A549 (cell line): ENCODE measurements around the gene KIAA1614. TPM values are rescaled to one million over a fixed set of nuclear protein-coding genes. Genes with fewer than 3 reads are reported as not detected.

Experiments
- ATAC-seq, 2 experiments: fragments of 200-7000 bp in 1 of 2; fragments of >200 bp in 1 of 2; cut with Nextera tagmentation in 1 of 2; cut with Tn5 transposase in 1 of 2; 3 replicates each; pipeline versions ENCODE4 v1.8.0 to v1.9.1; 2018 to 2020; ENCODE audit warnings: mild to moderate bottlenecking in 1 of 2, moderate library complexity in 1 of 2
- CTCF ChIA-PET: fragments of 300-600 bp; sonication (Branson Sonifier 250); formaldehyde crosslinking; extraction: SDS; loops from one replicate; lab custom pipeline; 2021; ENCODE audit warnings: antibody characterized with exemption, inconsistent platforms; lab: Yijun Ruan, JAX
- POLR2A ChIA-PET: fragments of 350-600 bp; formaldehyde crosslinking; extraction: SDS; loops from one replicate; lab custom pipeline; 2021; ENCODE audit warnings: antibody characterized with exemption, inconsistent platforms; lab: Yijun Ruan, JAX
- DNase-seq, 2 experiments: peaks; one replicate each; pipeline versions ENCODE4 v3.0.0 to v3.0.0-alpha.2; 2011 to 2016; ENCODE audit warnings: low read depth in 1 of 2, low spot score in 1 of 2
- FAIRE-seq: peaks from 2 replicates; lab custom pipeline; 2011; peaks lifted over from hg19 to GRCh38; lab: Jason Lieb, UNC
- H3K27ac ChIP-seq, 2 experiments: fragments of >200 bp; sonication (Bioruptor Twin); formaldehyde crosslinking; 3 replicates each; pipeline ENCODE4 v1.5.1; 2016 to 2017
- H3K4me1 ChIP-seq: fragments of >200 bp; sonication (Bioruptor Twin); formaldehyde crosslinking; 3 replicates; pipeline ENCODE4 v1.6.1; 2016
- H3K4me2 ChIP-seq: fragments of >200 bp; sonication (Bioruptor Twin); formaldehyde crosslinking; 3 replicates; pipeline ENCODE4 v1.6.1; 2016
- H3K4me3 ChIP-seq: fragments of >200 bp; sonication (Bioruptor Twin); formaldehyde crosslinking; 3 replicates; pipeline ENCODE4 v1.5.1; 2016
- H3K9me3 ChIP-seq: fragments of >200 bp; sonication (Bioruptor Twin); formaldehyde crosslinking; 3 replicates; pipeline ENCODE4 v1.6.1; 2016
- BHLHE40 ChIP-seq: IDR thresholded peaks from 2 replicates; pipeline ENCODE4 v1.6.1; 2012; ENCODE audit warnings: low read depth, low read length, inconsistent platforms
- CHD4 ChIP-seq: fragments of 200-600 bp; sonication (generic); IDR thresholded peaks from 2 replicates; pipeline ENCODE4 v1.6.1; 2016; ENCODE audit warnings: antibody characterized with exemption, mild to moderate bottlenecking, borderline replicate concordance
- EP300 ChIP-seq, 2 experiments: fragments of >200 bp; sonication (Bioruptor Twin); formaldehyde crosslinking; IDR thresholded peaks; 2 replicates in 1 of 2; 3 replicates in 1 of 2; pipeline ENCODE4 v1.6.1; 2016 to 2017
- FOSB ChIP-seq: fragments of 250-450 bp; sonication (Bioruptor Pico); IDR thresholded peaks from 2 replicates; pipeline ENCODE4 v1.5.0; 2020; ENCODE audit warnings: mild to moderate bottlenecking, moderate library complexity
- GATA3 ChIP-seq: IDR thresholded peaks from 2 replicates; pipeline ENCODE4 v1.6.1; 2012; ENCODE audit warnings: borderline replicate concordance
- HEYL ChIP-seq: fragments of 250-450 bp; sonication (Bioruptor Pico); IDR thresholded peaks from 2 replicates; pipeline ENCODE4 v1.8.0; 2021; ENCODE audit warnings: mild to moderate bottlenecking, moderate library complexity
- JUN ChIP-seq, 2 experiments: fragments of >200 bp; sonication (Bioruptor Twin); formaldehyde crosslinking; IDR thresholded peaks; 2 replicates in 1 of 2; 3 replicates in 1 of 2; pipeline ENCODE4 v1.6.1; 2016 to 2017
- KDM5A ChIP-seq: fragments of 200-600 bp; sonication (generic); IDR thresholded peaks from 2 replicates; pipeline ENCODE4 v1.6.1; 2016; ENCODE audit warnings: antibody characterized with exemption, mild to moderate bottlenecking
- MAFK ChIP-seq: fragments of 450-650 bp; IDR thresholded peaks from 2 replicates; pipeline ENCODE4 v1.6.1; 2014; ENCODE audit not compliant: partially characterized antibody
- MAZ ChIP-seq: fragments of 150-350 bp; IDR thresholded peaks from 2 replicates; pipeline ENCODE4 v1.6.1; 2014; ENCODE audit warnings: antibody characterized with exemption, low read depth, low read length, borderline replicate concordance
- PHF8 ChIP-seq: fragments of 200-600 bp; sonication (generic); IDR thresholded peaks from 2 replicates; pipeline ENCODE4 v1.6.1; 2016; ENCODE audit warnings: low read depth, mild to moderate bottlenecking, antibody characterized with exemption, moderate library complexity, borderline replicate concordance
- POLR2A ChIP-seq: IDR thresholded peaks from 2 replicates; pipeline ENCODE4 v1.6.1; 2012; ENCODE audit warnings: mild to moderate bottlenecking, low read length
- RCOR1 ChIP-seq: fragments of 150-350 bp; IDR thresholded peaks from 2 replicates; pipeline ENCODE4 v1.6.1; 2014; ENCODE audit warnings: antibody characterized with exemption, low read length, low read depth
- RFX5 ChIP-seq: fragments of 450-650 bp; IDR thresholded peaks from 2 replicates; pipeline ENCODE4 v1.7.1; 2014; ENCODE audit warnings: antibody characterized with exemption, mild to moderate bottlenecking, moderate library complexity
- RNF2 ChIP-seq: fragments of 200-600 bp; sonication (generic); IDR thresholded peaks from 2 replicates; pipeline ENCODE4 v1.6.1; 2016; ENCODE audit warnings: low read depth, mild to moderate bottlenecking, antibody characterized with exemption, moderate library complexity, borderline replicate concordance
- SREBF2 ChIP-seq: fragments of 450-650 bp; IDR thresholded peaks from 2 replicates; pipeline ENCODE4 v1.6.1; 2014; ENCODE audit warnings: mild to moderate bottlenecking, moderate library complexity
- ZC3H11A ChIP-seq: fragments of 450-650 bp; IDR thresholded peaks from 2 replicates; pipeline ENCODE4 v1.6.1; 2014; ENCODE audit warnings: antibody characterized with exemption, mild to moderate bottlenecking
- ZFP36 ChIP-seq: fragments of 450-650 bp; IDR thresholded peaks from 2 replicates; pipeline ENCODE4 v1.6.1; 2014; ENCODE audit warnings: borderline replicate concordance; ENCODE audit not compliant: partially characterized antibody
- ZSCAN20 ChIP-seq: fragments of 250-450 bp; sonication (Bioruptor Pico); IDR thresholded peaks from 2 replicates; pipeline ENCODE4 v1.8.0; 2022; ENCODE audit warnings: mild to moderate bottlenecking, moderate library complexity
- WGBS: methylation state at CpG from one replicate; pipeline ENCODE4 v1.1.6; 2017; ENCODE audit errors: missing lambda C conversion rate; 5-methylcytosine and 5-hydroxymethylcytosine counted together
- polyA plus RNA-seq, 4 experiments: library from polyadenylated mRNA; depleted of rRNA in 3 of 4; stranded (reverse); fragments of >200 nt; fragmentation: RNase III in 1 of 4; extraction: RNeasy Plus Mini Kit Qiagen cat#74134 plus additional on column Dnase treatment in 1 of 4; gene quantifications; 2 replicates in 3 of 4; 3 replicates in 1 of 4; pipeline ENCODE4 v1.2.3, GENCODE V29; 2011 to 2017
- TF ChIP-seq, protein P1 (sequence below): IDR thresholded peaks from 2 replicates; pipeline ENCODE4 v1.6.1; 2012
- TF ChIP-seq, protein P2 (sequence below): IDR thresholded peaks from 2 replicates; pipeline ENCODE4 v1.6.1; 2012; ENCODE audit warnings: low read depth, borderline replicate concordance
- TF ChIP-seq, protein P3 (sequence below): fragments of 450-650 bp; IDR thresholded peaks from 2 replicates; pipeline ENCODE4 v1.6.1; 2014; ENCODE audit warnings: antibody characterized with exemption

Gene KIAA1614
- polyA plus RNA-seq, 2 of the 4 experiments (the other 2 are of a cell fraction), result 0.25 to 0.84 TPM

DNA sequence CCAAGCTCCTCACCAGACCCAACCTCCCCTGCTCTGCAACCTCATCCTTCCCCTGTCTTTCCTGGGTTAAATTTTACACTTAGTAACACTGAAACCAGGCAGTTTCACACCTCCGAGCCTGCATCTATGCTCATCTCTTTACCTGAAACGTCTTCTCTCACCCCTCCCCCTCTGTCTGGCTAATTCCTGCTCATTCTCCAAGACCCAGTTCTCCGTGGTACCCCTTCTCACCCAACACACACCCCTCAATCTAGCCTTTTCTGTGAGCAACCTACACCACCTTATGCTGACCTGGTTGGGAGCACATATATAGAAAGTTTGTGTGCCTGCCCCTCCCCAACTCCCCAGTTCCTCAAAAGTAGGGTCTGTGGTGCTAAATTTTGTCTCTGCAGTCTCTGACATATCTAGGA, 3.7 kb upstream of the KIAA1614 start:
- H3K4me3 ChIP-seq, result no peak overlapping the region
- no peak for TF ChIP-seq GATA3
- TF ChIP-seq HEYL (CRISPR knock-in tag), result no peak
- no peak for TF ChIP-seq PHF8
- TF ChIP-seq, all 56 proteins: peak for 0
- Histone ChIP-seq H3K27ac (no peak overlapping the region), H3K4me1 (peaks cover 10% of the 10 kb centered on the region; the same call in 2 of the 3 replicates), H3K4me2 (peak overlapping the region; percentile 33; the same call in 1 of the 3 replicates), H3K9me3 (no peaks in the 10 kb centered on the region)
- no peak for ATAC-seq
- 50% methylated on average over 3 of the region's 3 CpGs for WGBS
- FAIRE-seq, result no peak
- ChIA-PET CTCF (interaction anchor here (0.7 to 2.8 kb wide), 3 partner anchors 14 to 393 kb away, joined by 3 to 7 read pairs (median 7); no protein-coding TSS in a partner anchor), POLR2A (no interaction called here)
- DNase-seq, result no peak

DNA sequence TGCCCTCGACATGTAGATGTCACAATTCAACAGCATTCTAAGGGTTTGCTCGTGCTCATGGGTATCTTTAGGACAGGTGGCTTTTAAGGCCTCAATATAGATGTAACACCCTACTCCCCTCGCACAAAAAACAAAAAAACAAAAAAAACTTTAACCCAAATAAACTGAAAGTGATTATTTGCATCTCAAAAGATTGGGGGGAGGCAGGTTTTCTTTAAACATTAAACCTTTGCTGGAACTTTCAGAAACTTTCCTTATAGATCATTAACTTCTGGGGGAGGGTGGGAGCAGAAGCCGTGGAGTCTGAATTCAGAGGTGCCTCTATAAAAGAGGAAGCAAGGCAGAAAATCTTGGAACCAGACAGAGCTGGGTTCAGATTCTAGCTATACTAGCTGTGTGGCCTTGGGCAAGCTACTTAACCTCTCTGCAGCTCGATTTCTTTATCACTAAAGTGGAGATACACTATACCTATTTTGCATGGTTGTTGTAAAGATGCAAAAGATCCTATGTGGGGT, 3.2 kb upstream of the KIAA1614 start:
- H3K4me1 ChIP-seq, result peaks cover 10% of the 10 kb centered on the region; the same call in 2 of the 3 replicates
- TF ChIP-seq, protein P1, sequence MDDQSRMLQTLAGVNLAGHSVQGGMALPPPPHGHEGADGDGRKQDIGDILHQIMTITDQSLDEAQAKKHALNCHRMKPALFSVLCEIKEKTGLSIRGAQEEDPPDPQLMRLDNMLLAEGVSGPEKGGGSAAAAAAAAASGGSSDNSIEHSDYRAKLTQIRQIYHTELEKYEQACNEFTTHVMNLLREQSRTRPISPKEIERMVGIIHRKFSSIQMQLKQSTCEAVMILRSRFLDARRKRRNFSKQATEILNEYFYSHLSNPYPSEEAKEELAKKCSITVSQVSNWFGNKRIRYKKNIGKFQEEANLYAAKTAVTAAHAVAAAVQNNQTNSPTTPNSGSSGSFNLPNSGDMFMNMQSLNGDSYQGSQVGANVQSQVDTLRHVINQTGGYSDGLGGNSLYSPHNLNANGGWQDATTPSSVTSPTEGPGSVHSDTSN, result no peak
- TF ChIP-seq KDM5A (no peak), ZSCAN20 (CRISPR knock-in tag) (no peak)
- no peak overlapping the region for H3K4me3 ChIP-seq
- CTCF ChIA-PET, result interaction anchor here (0.7 to 1.6 kb wide), 3 partner anchors 10 to 394 kb away, joined by 3 to 7 read pairs (median 4); no protein-coding TSS in a partner anchor
- H3K9me3 ChIP-seq, result no peaks in the 10 kb centered on the region
- ATAC-seq (no peak), DNase-seq (no peak), FAIRE-seq (no peak)
- H3K27ac ChIP-seq, result no peak overlapping the region
- 36% methylated on average over 5 of the region's 5 CpGs for WGBS
- POLR2A ChIA-PET, result no interaction called here
- peak overlapping the region; percentile 33; the same call in 2 of the 3 replicates for H3K4me2 ChIP-seq

DNA sequence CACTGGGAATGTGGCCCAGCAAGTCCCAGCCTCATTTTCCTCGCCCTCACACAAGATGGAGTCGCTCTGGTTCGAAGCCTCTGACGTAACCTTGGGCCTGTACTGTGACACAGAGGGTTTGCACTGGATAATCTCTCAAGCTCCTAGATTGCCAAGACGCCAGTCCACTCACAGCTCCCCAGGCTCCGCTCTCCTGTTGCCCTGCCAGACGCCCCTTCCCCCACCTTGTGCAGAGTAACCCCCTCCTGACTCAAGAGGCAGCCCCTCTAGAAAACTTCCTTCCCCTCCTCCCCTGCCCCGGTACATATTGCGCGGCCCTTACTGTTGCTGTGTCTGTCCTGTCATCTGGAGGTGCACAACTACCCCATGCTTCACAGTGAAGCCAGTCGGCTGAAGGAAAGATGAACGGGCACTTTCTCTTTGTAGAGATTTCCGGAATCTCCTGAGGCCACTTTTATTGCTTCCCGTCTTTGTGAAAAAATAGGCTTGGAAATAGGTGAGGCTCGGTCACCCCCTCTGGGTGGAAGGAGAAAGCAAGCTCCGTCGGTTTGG, 981 bp upstream of the KIAA1614 start:
- ChIA-PET CTCF (interaction anchor here (1.4 to 2.0 kb wide), 3 partner anchors 12 to 255 kb away, joined by 4 to 5 read pairs (median 5); no protein-coding TSS in a partner anchor), POLR2A (no interaction called here)
- Histone ChIP-seq H3K27ac (no peak overlapping the region), H3K9me3 (no peaks in the 10 kb centered on the region), H3K4me2 (no peak overlapping the region), H3K4me1 (peaks cover 10% of the 10 kb centered on the region; the same call in 2 of the 3 replicates), H3K4me3 (no peak overlapping the region)
- no peak for FAIRE-seq
- no peak for DNase-seq
- 92% methylated on average over 17 of the region's 17 CpGs for WGBS
- ATAC-seq, result no peak
- TF ChIP-seq RNF2 (no peak), ZC3H11A (no peak), BHLHE40 (no peak), RCOR1 (no peak), EP300 (IDR thresholded peaks at IDR 0.05) (no peak), MAFK (no peak), SREBF2 (no peak)
- TF ChIP-seq, protein P2, sequence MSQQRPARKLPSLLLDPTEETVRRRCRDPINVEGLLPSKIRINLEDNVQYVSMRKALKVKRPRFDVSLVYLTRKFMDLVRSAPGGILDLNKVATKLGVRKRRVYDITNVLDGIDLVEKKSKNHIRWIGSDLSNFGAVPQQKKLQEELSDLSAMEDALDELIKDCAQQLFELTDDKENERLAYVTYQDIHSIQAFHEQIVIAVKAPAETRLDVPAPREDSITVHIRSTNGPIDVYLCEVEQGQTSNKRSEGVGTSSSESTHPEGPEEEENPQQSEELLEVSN, result no peak
- TF ChIP-seq, protein P3, sequence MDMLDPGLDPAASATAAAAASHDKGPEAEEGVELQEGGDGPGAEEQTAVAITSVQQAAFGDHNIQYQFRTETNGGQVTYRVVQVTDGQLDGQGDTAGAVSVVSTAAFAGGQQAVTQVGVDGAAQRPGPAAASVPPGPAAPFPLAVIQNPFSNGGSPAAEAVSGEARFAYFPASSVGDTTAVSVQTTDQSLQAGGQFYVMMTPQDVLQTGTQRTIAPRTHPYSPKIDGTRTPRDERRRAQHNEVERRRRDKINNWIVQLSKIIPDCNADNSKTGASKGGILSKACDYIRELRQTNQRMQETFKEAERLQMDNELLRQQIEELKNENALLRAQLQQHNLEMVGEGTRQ, result no peak

DNA sequence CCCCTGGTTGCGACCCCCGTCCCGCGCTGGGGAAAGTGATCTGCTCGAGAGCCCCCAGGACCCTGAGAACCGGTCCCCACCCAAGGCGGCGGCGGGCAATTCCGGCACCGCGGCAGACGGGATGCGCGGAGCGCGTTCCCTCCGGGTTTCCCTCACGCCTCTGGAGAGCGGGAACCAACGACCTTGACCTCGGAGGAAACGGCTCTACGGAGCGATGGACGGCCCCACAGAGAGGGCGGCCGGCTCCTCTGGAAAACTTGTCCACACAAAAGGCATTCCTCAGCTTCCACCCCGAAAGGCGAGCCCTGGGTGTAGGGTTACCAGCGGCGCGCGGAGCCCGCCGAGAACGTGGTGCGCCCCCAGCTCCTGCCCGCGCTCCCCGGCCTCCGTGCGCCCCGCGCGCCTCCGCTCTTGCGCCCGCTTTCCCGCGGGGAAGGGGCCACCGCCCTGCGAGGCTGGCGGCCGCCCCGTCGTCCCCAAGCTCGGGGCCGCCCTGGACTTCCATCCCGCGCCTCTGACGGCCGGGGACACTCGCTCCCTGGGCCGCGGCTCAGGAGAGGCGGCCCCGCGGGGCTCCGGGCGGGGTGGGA, 391 bp upstream of the KIAA1614 start:
- no peak for FAIRE-seq
- no peak for ATAC-seq
- CTCF ChIA-PET, result interaction anchor here (1.4 to 2.0 kb wide), 4 partner anchors 11 to 254 kb away, joined by 4 to 5 read pairs (median 4); no protein-coding TSS in a partner anchor
- H3K4me1 ChIP-seq, result peaks cover 10% of the 10 kb centered on the region; the same call in 2 of the 3 replicates
- peak overlapping the region; percentile 68 to 80 for H3K27ac ChIP-seq
- 91% methylated on average over 49 of the region's 71 CpGs for WGBS
- no peak for TF ChIP-seq CHD4
- no peak for TF ChIP-seq JUN (IDR thresholded peaks at IDR 0.05)
- no peak for TF ChIP-seq FOSB (CRISPR knock-in tag)
- no peak for TF ChIP-seq ZFP36
- TF ChIP-seq RFX5, result no peak
- TF ChIP-seq, protein P2, result no peak
- TF ChIP-seq POLR2A, result no peak
- TF ChIP-seq MAZ, result no peak
- TF ChIP-seq EP300 (IDR thresholded peaks at IDR 0.05), result no peak
- no peak for TF ChIP-seq ZC3H11A
- TF ChIP-seq BHLHE40, result no peak
- no peak for DNase-seq
- H3K4me3 ChIP-seq, result peak overlapping the region; percentile 37
- H3K4me2 ChIP-seq, result peak overlapping the region; percentile 71
- no peaks in the 10 kb centered on the region for H3K9me3 ChIP-seq
- POLR2A ChIA-PET, result no interaction called here
